ENCODE results near the gene PTPRB.

- TF ChIP-seq JUND (IDR thresholded peaks at IDR 0.05) (no peak), TCF7L2 (IDR thresholded peaks at IDR 0.05; ENCODE audit: borderline replicate concordance, extremely low read depth, insufficient read depth, insufficient read length) (no peak), POLR2AphosphoS5 (IDR thresholded peaks at IDR 0.05; ENCODE audit: low read depth, low read length) (no peak), CTCF (IDR thresholded peaks at IDR 0.05 in 2 of 3, conservative IDR thresholded peaks at IDR 0.05 in 1 of 3; ENCODE audit: borderline replicate concordance in 1 of 3, insufficient read depth in 1 of 3, low read depth in 2 of 3, low read length in 2 of 3) (no peak), SIN3A (IDR thresholded peaks at IDR 0.05; ENCODE audit: low read depth) (no peak), EZH2 (IDR thresholded peaks at IDR 0.05) (no peak), CEBPB (IDR thresholded peaks at IDR 0.05; ENCODE audit: low read depth) (no peak), FOSL1 (IDR thresholded peaks at IDR 0.05; ENCODE audit: low read depth) (no peak), ZFX (IDR thresholded peaks at IDR 0.05) (no peak), REST (IDR thresholded peaks at IDR 0.05; ENCODE audit: low read depth) (no peak), POLR2A (IDR thresholded peaks at IDR 0.05; ENCODE audit: borderline replicate concordance, extremely low read depth, insufficient read depth, insufficient read length) (no peak), ZNF274 (IDR thresholded peaks at IDR 0.05; ENCODE audit: low read depth, low read length) (no peak), CBX3 (IDR thresholded peaks at IDR 0.05; ENCODE audit: low read depth) (no peak), ZBTB33 (IDR thresholded peaks at IDR 0.05; ENCODE audit: extremely low read depth, insufficient replicate concordance, low read length) (no peak)
Measured at GRCh38 chr12:70648831-70649230, 11.6 kb upstream of the PTPRB start.
